Sigmoid colon (tissue), 7 donors: ENCODE data around the gene GTF2IRD1. TPM values are rescaled to one million over a fixed set of nuclear protein-coding genes. Genes with fewer than 3 reads are reported as not detected.

ENCODE experiments used
- DNase-seq: peaks from one replicate; pipeline ENCODE4 v3.0.0-alpha.2; 2019
- H3K27ac ChIP-seq, 4 donors: fragments of 200-600 bp; sonication (generic); one replicate each; pipeline ENCODE4 v1.5.1; 2016 to 2019; ENCODE audit warnings: mild to moderate bottlenecking in 1 of 4
- H3K27me3 ChIP-seq, 3 donors: fragments of 200-600 bp; sonication (generic); one replicate each; pipeline ENCODE4 v1.5.1; 2019; ENCODE audit warnings: mild to moderate bottlenecking in 1 of 3
- H3K36me3 ChIP-seq, 4 donors: fragments of 200-600 bp; sonication (generic); one replicate each; pipeline ENCODE4 v1.5.1; 2016 to 2019
- H3K4me1 ChIP-seq, 4 donors: fragments of 200-600 bp; sonication (generic); one replicate each; pipeline ENCODE4 v1.5.1; 2017 to 2019
- H3K4me3 ChIP-seq, 4 donors: fragments of 200-600 bp; sonication (generic); one replicate each; pipeline ENCODE4 v1.5.1; 2017 to 2019; ENCODE audit warnings: mild to moderate bottlenecking in 2 of 4, moderate library complexity in 1 of 4
- H3K9me3 ChIP-seq, 4 donors: fragments of 200-600 bp in 3 of 4; sonication (generic) in 3 of 4; one replicate each; pipeline versions ENCODE4 v1.5.1 to v1.6.1; 2013 to 2019
- EP300 ChIP-seq, 4 donors: sonication (generic); formaldehyde crosslinking; IDR thresholded peaks; one replicate each; pipeline ENCODE4 v1.6.1; 2017; ENCODE audit warnings: antibody characterized with exemption in 4 of 4
- POLR2A ChIP-seq, 2 donors: fragments of 450-650 bp; IDR thresholded peaks; one replicate each; pipeline ENCODE4 v1.6.1; 2016; ENCODE audit warnings: antibody characterized with exemption in 2 of 2, mild to moderate bottlenecking in 2 of 2, moderate library complexity in 2 of 2
- POLR2AphosphoS5 ChIP-seq, 4 donors: sonication (generic); formaldehyde crosslinking; IDR thresholded peaks; one replicate each; pipeline ENCODE4 v1.6.1; 2017; ENCODE audit warnings: antibody characterized with exemption in 4 of 4
- WGBS, 2 donors: extraction: QIAGEN DNeasy Blood & Tissue Kit; methylation state at CpG; one replicate each; pipeline ENCODE4 v1.1.7; 2013; 5-methylcytosine and 5-hydroxymethylcytosine counted together
- intact Hi-C: fragments of 100-400 bp; cut with DNase I; formaldehyde crosslinking; loops from one replicate; pipeline ENCODE4 v1.15.1; 2023
- polyA plus RNA-seq, 3 donors: library from polyadenylated mRNA; stranded (reverse); fragments of 200-250 nt; gene quantifications; one replicate each; pipeline ENCODE4 v1.2.3, GENCODE V29; 2013
- total RNA-seq, 4 donors: library from RNA; depleted of rRNA; stranded (reverse); fragments of >200 nt; gene quantifications; one replicate each; pipeline ENCODE4 v1.1.0, GENCODE V29; 2016
- TF ChIP-seq, protein P1 (sequence below), 4 experiments: fragments of 450-650 bp in 3 of 4; fragments of 200-600 bp in 1 of 4; IDR thresholded peaks; one replicate each; pipeline ENCODE4 v1.5.1; 2016 to 2019; ENCODE audit warnings: antibody characterized with exemption in 4 of 4, mild to moderate bottlenecking in 3 of 4, moderate library complexity in 2 of 4
- donor health status: healthy with polysubstance abuse.
- donor health status: Bipolar disorder and iron deficiency.
- donor health status: healthy.

Gene GTF2IRD1, protein sequence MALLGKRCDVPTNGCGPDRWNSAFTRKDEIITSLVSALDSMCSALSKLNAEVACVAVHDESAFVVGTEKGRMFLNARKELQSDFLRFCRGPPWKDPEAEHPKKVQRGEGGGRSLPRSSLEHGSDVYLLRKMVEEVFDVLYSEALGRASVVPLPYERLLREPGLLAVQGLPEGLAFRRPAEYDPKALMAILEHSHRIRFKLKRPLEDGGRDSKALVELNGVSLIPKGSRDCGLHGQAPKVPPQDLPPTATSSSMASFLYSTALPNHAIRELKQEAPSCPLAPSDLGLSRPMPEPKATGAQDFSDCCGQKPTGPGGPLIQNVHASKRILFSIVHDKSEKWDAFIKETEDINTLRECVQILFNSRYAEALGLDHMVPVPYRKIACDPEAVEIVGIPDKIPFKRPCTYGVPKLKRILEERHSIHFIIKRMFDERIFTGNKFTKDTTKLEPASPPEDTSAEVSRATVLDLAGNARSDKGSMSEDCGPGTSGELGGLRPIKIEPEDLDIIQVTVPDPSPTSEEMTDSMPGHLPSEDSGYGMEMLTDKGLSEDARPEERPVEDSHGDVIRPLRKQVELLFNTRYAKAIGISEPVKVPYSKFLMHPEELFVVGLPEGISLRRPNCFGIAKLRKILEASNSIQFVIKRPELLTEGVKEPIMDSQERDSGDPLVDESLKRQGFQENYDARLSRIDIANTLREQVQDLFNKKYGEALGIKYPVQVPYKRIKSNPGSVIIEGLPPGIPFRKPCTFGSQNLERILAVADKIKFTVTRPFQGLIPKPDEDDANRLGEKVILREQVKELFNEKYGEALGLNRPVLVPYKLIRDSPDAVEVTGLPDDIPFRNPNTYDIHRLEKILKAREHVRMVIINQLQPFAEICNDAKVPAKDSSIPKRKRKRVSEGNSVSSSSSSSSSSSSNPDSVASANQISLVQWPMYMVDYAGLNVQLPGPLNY
- total RNA-seq (10 to 100 TPM; 15.0 to 24.2 (median 17.9) TPM), polyA plus RNA-seq (10 to 100 TPM in 1 of 3 donors, 1 to 10 TPM in 2; 1.8 to 13.6 (median 3.5) TPM)

DNA sequence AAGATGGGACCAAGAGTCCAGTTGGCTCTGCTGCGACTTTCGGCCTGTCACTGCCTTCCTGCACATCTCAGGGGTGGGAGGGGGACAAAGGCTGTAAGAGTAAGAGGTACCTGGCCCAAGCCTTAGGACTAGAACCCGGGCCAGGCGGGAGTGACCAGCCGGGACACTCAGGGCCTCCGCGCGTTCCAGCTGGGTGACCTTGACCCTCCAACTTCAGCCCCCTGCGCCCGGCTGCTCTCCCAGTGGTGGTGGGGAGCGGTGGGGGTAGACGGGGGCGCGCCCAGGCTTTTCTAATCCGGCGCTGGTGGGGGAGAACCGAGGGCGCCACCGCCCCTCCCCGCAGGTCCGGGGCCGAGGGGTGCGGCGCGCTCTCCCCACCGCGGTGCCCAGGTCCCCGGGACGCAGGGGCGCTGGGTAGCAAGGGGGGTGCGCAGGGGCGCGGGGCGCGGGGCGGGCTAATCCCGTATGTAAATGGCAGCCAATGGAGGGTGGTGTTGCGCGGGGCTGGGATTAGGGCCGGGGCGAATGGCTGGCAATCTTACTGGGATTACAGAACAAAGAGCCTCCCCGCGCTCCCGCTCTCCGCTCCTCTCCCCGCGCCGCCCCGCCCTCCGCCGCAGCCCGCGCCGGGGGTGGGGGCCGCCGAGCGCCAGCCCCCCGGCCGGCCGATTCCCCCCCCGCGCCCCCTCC is at the start of gene GTF2IRD1:
GTF2IRD1 (plus strand) TSS at position 585 of the 690 bp plus-strand sequence. CDS start 54,175 bp downstream, outside the sequence.
- intact Hi-C loops: loop anchor here (1.0 to 5.0 kb wide), 3 partner anchors 27 to 203 kb away; partner anchors contain the start of gene GTF2I
- Histone ChIP-seq H3K4me1 (peaks cover 2 to 32% (median 28%) of the 10 kb centered on the region in 4 donors), H3K9me3 (no peaks in the 10 kb centered on the region), H3K4me3 (peak within 1 kb of the TSS; percentile 78 to 89 (median 86)), H3K27ac (peak within 1 kb of the TSS; percentile 88 to 96 (median 92)), H3K36me3 (no peaks in the 10 kb centered on the region), H3K27me3 (no peaks in the 10 kb centered on the region)
- 1% methylated on average over 62 of the region's 62 CpGs for WGBS, 2 donors
- DNase-seq: peak; percentile 87
- TF ChIP-seq, protein P1, sequence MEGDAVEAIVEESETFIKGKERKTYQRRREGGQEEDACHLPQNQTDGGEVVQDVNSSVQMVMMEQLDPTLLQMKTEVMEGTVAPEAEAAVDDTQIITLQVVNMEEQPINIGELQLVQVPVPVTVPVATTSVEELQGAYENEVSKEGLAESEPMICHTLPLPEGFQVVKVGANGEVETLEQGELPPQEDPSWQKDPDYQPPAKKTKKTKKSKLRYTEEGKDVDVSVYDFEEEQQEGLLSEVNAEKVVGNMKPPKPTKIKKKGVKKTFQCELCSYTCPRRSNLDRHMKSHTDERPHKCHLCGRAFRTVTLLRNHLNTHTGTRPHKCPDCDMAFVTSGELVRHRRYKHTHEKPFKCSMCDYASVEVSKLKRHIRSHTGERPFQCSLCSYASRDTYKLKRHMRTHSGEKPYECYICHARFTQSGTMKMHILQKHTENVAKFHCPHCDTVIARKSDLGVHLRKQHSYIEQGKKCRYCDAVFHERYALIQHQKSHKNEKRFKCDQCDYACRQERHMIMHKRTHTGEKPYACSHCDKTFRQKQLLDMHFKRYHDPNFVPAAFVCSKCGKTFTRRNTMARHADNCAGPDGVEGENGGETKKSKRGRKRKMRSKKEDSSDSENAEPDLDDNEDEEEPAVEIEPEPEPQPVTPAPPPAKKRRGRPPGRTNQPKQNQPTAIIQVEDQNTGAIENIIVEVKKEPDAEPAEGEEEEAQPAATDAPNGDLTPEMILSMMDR (IDR thresholded peaks at IDR 0.05): no peak
- peak in 1 of 4 donors; percentile 44 for TF ChIP-seq POLR2AphosphoS5 (IDR thresholded peaks at IDR 0.05)

DNA sequence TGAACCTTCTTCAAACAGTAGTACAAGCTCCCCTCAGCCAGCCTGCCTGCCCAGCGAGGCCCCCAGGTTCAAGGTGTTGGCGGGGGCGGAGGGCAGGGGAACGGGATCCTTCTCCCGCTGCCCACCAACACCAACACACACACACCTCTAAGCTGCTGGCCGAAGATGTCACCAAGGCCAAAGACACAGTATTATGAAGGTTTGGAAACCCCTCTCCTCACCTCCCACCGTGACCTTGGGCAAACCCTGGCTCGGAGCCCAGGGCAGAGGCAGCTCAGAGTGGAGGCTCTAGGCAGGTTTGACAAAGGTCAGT is 49.4 kb upstream of the GTF2IRD1 start:
- Histone ChIP-seq H3K4me3 (no peak overlapping the region), H3K36me3 (peaks cover 0 to 39% (median 8%) of the 10 kb centered on the region in 4 donors), H3K9me3 (no peaks in the 10 kb centered on the region), H3K27me3 (no peaks in the 10 kb centered on the region), H3K4me1 (no peaks in the 10 kb centered on the region), H3K27ac (no peak overlapping the region)
- intact Hi-C loops: loop anchor here (5.0 kb wide), 1 partner anchor 337 kb away; no protein-coding TSS in a partner anchor
- no peak for TF ChIP-seq POLR2AphosphoS5 (IDR thresholded peaks at IDR 0.05)
- no peak for TF ChIP-seq POLR2A (IDR thresholded peaks at IDR 0.05)
- no peak for TF ChIP-seq EP300 (IDR thresholded peaks at IDR 0.05)
- TF ChIP-seq, protein P1 (IDR thresholded peaks at IDR 0.05): no peak
- 94 to 95% methylated on average over 8 of the region's 8 CpGs for WGBS, 2 donors
- no peak for DNase-seq

DNA sequence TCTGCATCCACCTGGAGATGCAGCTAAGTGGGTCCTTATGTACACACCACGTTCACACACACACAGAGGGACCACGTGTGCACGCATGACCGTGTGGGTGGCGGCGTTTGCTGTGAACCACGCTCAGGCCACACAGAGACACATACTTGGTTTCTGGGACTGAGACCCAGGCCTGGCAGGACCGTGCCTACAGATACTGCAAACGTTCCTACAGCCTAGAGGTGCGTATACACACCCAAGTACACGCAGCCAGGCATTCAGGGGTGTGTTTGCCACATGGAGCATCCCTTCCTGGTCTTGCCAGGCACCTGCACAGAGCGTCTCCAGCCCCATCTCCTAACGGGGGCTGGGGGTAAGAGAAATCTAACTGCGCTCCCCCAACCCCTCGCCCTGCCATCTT is 49.0 kb upstream of the GTF2IRD1 start:
- peak; percentile 52 for DNase-seq
- Histone ChIP-seq H3K27ac (no peak overlapping the region), H3K4me3 (no peak overlapping the region), H3K27me3 (no peaks in the 10 kb centered on the region), H3K36me3 (peaks cover 0 to 39% (median 8%) of the 10 kb centered on the region in 4 donors), H3K9me3 (no peaks in the 10 kb centered on the region), H3K4me1 (no peaks in the 10 kb centered on the region)
- TF ChIP-seq POLR2A (IDR thresholded peaks at IDR 0.05) (no peak), POLR2AphosphoS5 (IDR thresholded peaks at IDR 0.05) (no peak), EP300 (IDR thresholded peaks at IDR 0.05) (no peak)
- TF ChIP-seq, protein P1 (IDR thresholded peaks at IDR 0.05): no peak
- intact Hi-C loops: loop anchor here (5.0 kb wide), 1 partner anchor 337 kb away; no protein-coding TSS in a partner anchor
- 82 to 85% methylated on average over 15 of the region's 15 CpGs for WGBS, 2 donors

DNA sequence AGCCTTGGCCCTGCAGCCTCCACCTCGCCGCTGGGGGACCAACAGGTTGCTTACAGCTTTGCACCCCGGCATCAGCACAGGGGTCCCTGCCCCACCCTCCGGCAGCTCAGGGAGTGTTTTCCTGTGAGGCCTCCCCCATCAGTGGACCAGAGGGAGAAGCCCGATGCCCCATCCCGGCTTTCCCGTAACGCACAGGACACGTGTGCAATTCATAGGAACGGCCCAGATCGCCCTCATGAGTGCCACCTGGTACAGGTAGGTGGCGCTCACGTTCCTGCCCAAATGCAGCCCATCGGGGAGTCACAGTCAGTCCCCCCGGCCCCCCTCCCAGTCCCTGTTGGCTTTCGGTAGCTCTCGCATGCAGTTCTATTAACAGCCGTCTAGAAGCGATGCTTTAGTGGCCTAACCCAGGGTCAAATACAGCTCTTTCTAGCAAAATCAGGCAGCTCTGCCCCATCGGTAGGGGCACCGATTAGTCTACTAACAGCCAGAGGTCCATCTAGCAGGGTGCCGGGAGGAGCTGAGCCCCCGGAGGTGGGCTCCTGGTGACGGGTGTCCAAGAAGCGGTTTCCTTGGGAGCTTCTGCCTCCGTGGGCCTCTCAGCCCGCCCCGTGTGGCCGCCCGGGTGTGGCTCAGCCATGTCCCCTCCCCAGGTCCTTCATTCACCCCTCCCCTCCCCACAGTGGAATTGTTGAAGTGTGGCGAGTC is 48.4 kb upstream of the GTF2IRD1 start:
- H3K36me3 ChIP-seq: peaks cover 0 to 37% (median 8%) of the 10 kb centered on the region in 4 donors
- H3K27me3 ChIP-seq: no peaks in the 10 kb centered on the region
- no peaks in the 10 kb centered on the region for H3K4me1 ChIP-seq
- TF ChIP-seq, protein P1 (IDR thresholded peaks at IDR 0.05): peak in 2 of 4 experiments; percentile 9 to 28
- TF ChIP-seq POLR2AphosphoS5 (IDR thresholded peaks at IDR 0.05) (no peak), EP300 (IDR thresholded peaks at IDR 0.05) (no peak), POLR2A (IDR thresholded peaks at IDR 0.05) (no peak)
- WGBS, 2 donors: 83 to 90% methylated on average over 31 of the region's 31 CpGs
- H3K9me3 ChIP-seq: no peaks in the 10 kb centered on the region
- intact Hi-C loops: no loop called here
- H3K4me3 ChIP-seq: no peak overlapping the region
- peak; percentile 57 for DNase-seq
- no peak overlapping the region for H3K27ac ChIP-seq
